OCI-LY7 (cell line): ENCODE results near the gene ADD1. TPM values are rescaled to one million over a fixed set of nuclear protein-coding genes. Genes with fewer than 3 reads are reported as not detected.

Experiments used
- BruUV-seq: library from RNA; stranded (reverse); fragments of 400-500 nt; replicated peaks from 2 replicates; lab custom pipeline; 2021; lab: Mats Ljungman, UMichigan
- CTCF ChIA-PET: fragments of 300-600 bp; sonication (Branson Sonifier 250); formaldehyde crosslinking; loops from one replicate; lab custom pipeline; 2022; ENCODE audit warnings: antibody characterized with exemption; ENCODE audit not compliant: unreplicated experiment; lab: Charles Lee
- POLR2A ChIA-PET: fragments of 300-600 bp; sonication (Branson Sonifier 250); formaldehyde crosslinking; loops from one replicate; lab custom pipeline; 2022; ENCODE audit warnings: antibody characterized with exemption; lab: Charles Lee
- DNase-seq: peaks from one replicate; pipeline ENCODE4 v3.0.0-alpha.2; 2015; ENCODE audit warnings: low spot score
- H2AFZ ChIP-seq: fragments of 200-600 bp; sonication (generic), shearing (Covaris generic); 2 replicates; pipeline ENCODE4 v1.6.1; 2014; ENCODE audit warnings: mild to moderate bottlenecking, antibody characterized with exemption, low read length, moderate library complexity
- H3K27ac ChIP-seq: fragments of 200-600 bp; sonication (generic); 2 replicates; pipeline ENCODE4 v1.5.1; 2014; ENCODE audit warnings: mixed run types, low read depth, mild to moderate bottlenecking, moderate library complexity, low read length, inconsistent platforms; ENCODE audit not compliant: poor library complexity, severe bottlenecking
- H3K36me3 ChIP-seq: fragments of 200-600 bp; sonication (generic); 2 replicates; pipeline ENCODE4 v1.6.1; 2014; ENCODE audit warnings: mild to moderate bottlenecking, antibody characterized with exemption, low read length, moderate library complexity, mixed read lengths; ENCODE audit not compliant: insufficient read depth
- H3K4me1 ChIP-seq: fragments of 200-600 bp; sonication (generic); 2 replicates; pipeline ENCODE4 v1.5.1; 2014; ENCODE audit warnings: mild to moderate bottlenecking, low read length; ENCODE audit not compliant: insufficient read depth, poor library complexity, severe bottlenecking
- H3K4me2 ChIP-seq: fragments of 200-600 bp; sonication (generic); 2 replicates; pipeline ENCODE4 v1.6.1; 2014; ENCODE audit warnings: mild to moderate bottlenecking, low read length
- H3K4me3 ChIP-seq: fragments of 200-600 bp; sonication (generic); 2 replicates; pipeline ENCODE4 v1.5.1; 2014; ENCODE audit warnings: mild to moderate bottlenecking, low read depth, low read length; ENCODE audit not compliant: poor library complexity, severe bottlenecking
- H3K79me2 ChIP-seq: fragments of 200-600 bp; sonication (generic); 2 replicates; pipeline ENCODE4 v1.6.1; 2016; ENCODE audit warnings: low read depth, mild to moderate bottlenecking, low read length, moderate library complexity, mixed read lengths; ENCODE audit not compliant: insufficient read depth
- H3K9me2 ChIP-seq: fragments of 200-600 bp; sonication (generic); 2 replicates; pipeline ENCODE4 v1.6.1; 2016; ENCODE audit warnings: mild to moderate bottlenecking, low read length, mixed read lengths; ENCODE audit not compliant: insufficient read depth
- H3K9me3 ChIP-seq: fragments of 200-600 bp; sonication (generic); 2 replicates; pipeline ENCODE4 v1.6.1; 2014; ENCODE audit warnings: mild to moderate bottlenecking, mixed run types, low read length, mixed read lengths
- H4K20me1 ChIP-seq: fragments of 200-600 bp; sonication (generic); 2 replicates; pipeline ENCODE4 v1.6.1; 2014; ENCODE audit warnings: mild to moderate bottlenecking, antibody characterized with exemption, low read length, moderate library complexity, mixed read lengths; ENCODE audit not compliant: insufficient read depth
- CTCF ChIP-seq: fragments of 200-600 bp; sonication (generic); conservative IDR thresholded peaks from 2 replicates; pipeline ENCODE4 v1.5.1; 2014; ENCODE audit warnings: mild to moderate bottlenecking, antibody characterized with exemption, low read length, moderate library complexity, mixed read lengths
- EZH2phosphoT487 ChIP-seq: fragments of 200-600 bp; sonication (generic); IDR thresholded peaks from 2 replicates; pipeline ENCODE4 v1.6.1; 2018; ENCODE audit warnings: low read depth, borderline replicate concordance, mild to moderate bottlenecking, mixed run types, antibody characterized with exemption, low read length, moderate library complexity, mixed read lengths
- intact Hi-C: fragments of 100-400 bp; cut with micrococcal nuclease; formaldehyde crosslinking; loops from one replicate; pipeline ENCODE4 v1.10.0; 2022; ENCODE audit not compliant: unreplicated experiment
- total RNA-seq, 2 experiments: library from RNA; depleted of rRNA in 1 of 2; stranded (reverse); fragments of >200 nt in 1 of 2; shearing (Covaris generic) in 1 of 2; gene quantifications; 2 replicates each; pipeline ENCODE4 v1.2.3, GENCODE V29; 2014 to 2022

Gene ADD1
- total RNA-seq, 2 experiments from 2014 or later: 85.3 to 108 TPM

DNA sequence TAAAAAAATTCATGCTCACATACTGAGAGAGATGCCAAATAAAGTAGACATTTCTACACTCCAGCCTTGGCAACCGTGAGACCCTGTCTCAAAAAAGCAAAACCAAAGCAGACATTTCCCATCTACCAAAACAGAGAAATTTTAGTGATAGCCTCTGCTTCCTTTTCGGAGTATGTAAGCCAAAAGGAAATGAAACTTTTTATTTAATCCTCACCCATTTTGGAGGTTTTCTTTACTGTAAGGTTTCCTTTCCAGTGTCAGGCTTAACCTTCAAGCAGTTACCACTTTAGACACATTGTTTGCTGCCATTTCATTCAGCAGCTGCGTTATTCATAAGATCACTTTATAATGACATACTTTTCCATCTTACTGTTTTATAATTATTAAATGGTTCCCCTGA, 15.9 kb downstream of the ADD1 start:
- H3K4me3 ChIP-seq: no peak overlapping the region
- intact Hi-C loops: no loop called here
- H3K79me2 ChIP-seq: no peaks in the 10 kb centered on the region; the same call in 1 of the 2 replicates
- H3K4me2 ChIP-seq: peak overlapping the region; percentile 38
- ChIA-PET CTCF (no interaction called here), POLR2A (interaction anchor here (0.5 to 1.0 kb wide), 2 partner anchors 17 to 73 kb away, joined by 3 read pairs; no protein-coding TSS in a partner anchor)
- no TSS peak for BruUV-seq
- peak; percentile 69 for DNase-seq
- no peaks in the 10 kb centered on the region; the same call in 1 of the 2 replicates for H3K9me3 ChIP-seq
- no peak overlapping the region for H2AFZ ChIP-seq
- H4K20me1 ChIP-seq: peaks cover 29% of the 10 kb centered on the region
- peaks cover 6% of the 10 kb centered on the region for H3K36me3 ChIP-seq
- H3K4me1 ChIP-seq: peaks cover 30% of the 10 kb centered on the region
- H3K9me2 ChIP-seq: no peaks in the 10 kb centered on the region
- TF ChIP-seq EZH2phosphoT487 (no peak), CTCF (no peak)
- H3K27ac ChIP-seq: no peak overlapping the region

DNA sequence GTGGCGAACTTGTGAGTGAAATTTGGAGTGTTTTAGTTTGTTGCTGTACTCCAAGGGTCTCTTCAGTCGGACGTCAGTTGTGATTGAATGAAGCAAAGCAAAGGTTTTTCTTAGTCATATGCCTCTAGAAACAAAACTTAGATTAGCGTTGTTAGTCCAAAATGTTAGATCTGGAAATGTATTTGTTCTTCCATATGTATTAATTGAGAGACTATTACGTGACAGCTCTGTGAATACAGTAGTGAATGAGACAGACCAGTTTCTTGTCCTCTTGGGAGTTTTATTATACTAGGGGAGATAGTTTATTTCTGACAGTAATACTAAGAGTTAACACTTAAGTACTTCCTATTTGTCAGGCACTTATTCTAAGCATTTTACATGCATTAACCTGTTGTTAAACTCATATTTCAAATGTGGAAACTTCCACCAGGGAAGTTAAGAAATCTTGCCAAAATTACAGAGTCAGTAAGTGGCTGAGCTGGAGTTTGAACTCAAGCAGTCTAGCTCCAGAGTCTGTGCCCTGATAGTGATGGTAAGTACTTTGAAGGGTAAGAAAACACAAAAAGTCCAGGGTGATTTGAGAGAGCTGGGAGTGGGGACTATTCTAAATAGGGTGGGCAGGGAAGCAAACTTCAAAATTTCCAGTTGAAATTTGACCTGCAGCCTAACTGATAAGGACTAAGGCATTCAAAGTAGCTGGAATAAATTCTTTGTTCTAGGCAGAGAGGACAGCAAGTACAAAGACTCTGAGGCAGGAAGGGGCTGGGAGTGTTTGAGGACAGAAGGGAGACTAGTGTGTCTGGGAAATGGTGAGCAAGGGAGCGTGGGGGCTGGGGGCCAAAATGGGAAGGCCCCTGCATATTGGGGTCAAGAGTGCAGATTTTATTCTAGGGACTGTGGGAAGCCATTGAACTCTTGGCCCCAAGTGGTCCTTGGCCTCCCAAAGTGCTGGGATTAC, 17.0 kb downstream of the ADD1 start:
- Histone ChIP-seq H3K9me2 (no peaks in the 10 kb centered on the region), H3K4me2 (peak overlapping the region; percentile 38; the same call in 1 of the 2 replicates), H3K9me3 (no peaks in the 10 kb centered on the region; the same call in 1 of the 2 replicates), H2AFZ (no peak overlapping the region), H3K79me2 (no peaks in the 10 kb centered on the region; the same call in 1 of the 2 replicates), H3K4me1 (peaks cover 30% of the 10 kb centered on the region), H4K20me1 (peaks cover 21% of the 10 kb centered on the region), H3K36me3 (no peaks in the 10 kb centered on the region; the same call in 1 of the 2 replicates), H3K27ac (no peak overlapping the region), H3K4me3 (no peak overlapping the region)
- ChIA-PET CTCF (no interaction called here), POLR2A (interaction anchor here (0.6 to 1.8 kb wide), 3 partner anchors 13 to 134 kb away, joined by 3 to 5 read pairs (median 4); no protein-coding TSS in a partner anchor)
- TF ChIP-seq EZH2phosphoT487 (no peak), CTCF (no peak)
- intact Hi-C loops: no loop called here
- no peak for DNase-seq
- BruUV-seq: no TSS peak
